IPS-15b (cell line): ENCODE results near the gene PEX13.
"Not testable (repeated sequence)": the region's sequence is repeated elsewhere in the genome, so short reads cannot be mapped to it uniquely, and the experiment has no call there.

ENCODE experiments used
- H3K27me3 ChIP-seq: one replicate; pipeline ENCODE4 v1.6.1; 2013; ENCODE audit warnings: low read length; ENCODE audit not compliant: control insufficient read depth, insufficient read depth
- H3K36me3 ChIP-seq: one replicate; pipeline ENCODE4 v1.6.1; 2013; ENCODE audit warnings: low read length; ENCODE audit not compliant: control insufficient read depth, insufficient read depth
- H3K4me1 ChIP-seq: one replicate; pipeline ENCODE4 v1.6.1; 2013; ENCODE audit warnings: mild to moderate bottlenecking, low read length; ENCODE audit not compliant: control insufficient read depth, insufficient read depth
- H3K4me3 ChIP-seq: one replicate; pipeline ENCODE4 v1.5.1; 2013; ENCODE audit warnings: low read depth, low read length
- H3K9ac ChIP-seq: one replicate; pipeline ENCODE4 v1.6.1; 2013; ENCODE audit warnings: low read depth, mild to moderate bottlenecking, low read length
- H3K9me3 ChIP-seq: one replicate; pipeline ENCODE4 v1.6.1; 2013; ENCODE audit warnings: mild to moderate bottlenecking, low read length; ENCODE audit not compliant: control insufficient read depth, insufficient read depth

Gene PEX13

GRCh38 chr2:61036643-61037042 lies 19.1 kb downstream of the PEX13 start:
- not testable (repeated sequence) for H3K9ac ChIP-seq

GRCh38 chr2:61042807-61043206 lies 25.3 kb downstream of the PEX13 start:
- Histone ChIP-seq H3K27me3 (no peaks in the 10 kb centered on the region), H3K36me3 (no peaks in the 10 kb centered on the region), H3K9ac (no peak overlapping the region), H3K9me3 (no peaks in the 10 kb centered on the region), H3K4me1 (no peaks in the 10 kb centered on the region), H3K4me3 (no peak overlapping the region)

More at GRCh38 chr2:61036643-61037042, 19.1 kb downstream of the PEX13 start:
- not testable (repeated sequence) for H3K27me3 ChIP-seq, H3K4me3 ChIP-seq, H3K4me1 ChIP-seq, H3K9me3 ChIP-seq
- H3K36me3 ChIP-seq: peaks cover 13% of the 10 kb centered on the region

GRCh38 chr2:61044636-61045035 lies 27.1 kb downstream of the PEX13 start:
- Histone ChIP-seq H3K27me3 (no peaks in the 10 kb centered on the region), H3K9ac (no peak overlapping the region), H3K4me1 (no peaks in the 10 kb centered on the region), H3K36me3 (peaks cover 3% of the 10 kb centered on the region), H3K4me3 (no peak overlapping the region), H3K9me3 (no peaks in the 10 kb centered on the region)

GRCh38 chr2:61045226-61045625 lies 27.7 kb downstream of the PEX13 start:
- no peaks in the 10 kb centered on the region for H3K9me3 ChIP-seq
- H3K4me1 ChIP-seq: no peaks in the 10 kb centered on the region
- H3K4me3 ChIP-seq: no peak overlapping the region
- no peaks in the 10 kb centered on the region for H3K27me3 ChIP-seq
- H3K36me3 ChIP-seq: peaks cover 4% of the 10 kb centered on the region
- no peak overlapping the region for H3K9ac ChIP-seq

- no peak overlapping the region for H3K4me3 ChIP-seq
- no peak overlapping the region for H3K9ac ChIP-seq
- H3K9me3 ChIP-seq: no peaks in the 10 kb centered on the region
- H3K27me3 ChIP-seq: no peaks in the 10 kb centered on the region
- no peaks in the 10 kb centered on the region for H3K4me1 ChIP-seq
- peaks cover 6% of the 10 kb centered on the region for H3K36me3 ChIP-seq
Measured at GRCh38 chr2:61045999-61046398, 28.5 kb downstream of the PEX13 start.

- no peaks in the 10 kb centered on the region for H3K4me1 ChIP-seq
- H3K27me3 ChIP-seq: no peaks in the 10 kb centered on the region
- no peak overlapping the region for H3K4me3 ChIP-seq
- no peak overlapping the region for H3K9ac ChIP-seq
- no peaks in the 10 kb centered on the region for H3K36me3 ChIP-seq
- no peaks in the 10 kb centered on the region for H3K9me3 ChIP-seq
Measured at GRCh38 chr2:61055557-61055956, 38.0 kb downstream of the PEX13 start.

GRCh38 chr2:61057562-61057961 lies 40.0 kb downstream of the PEX13 start:
- H3K4me1 ChIP-seq: no peaks in the 10 kb centered on the region
- H3K9me3 ChIP-seq: no peaks in the 10 kb centered on the region
- no peaks in the 10 kb centered on the region for H3K36me3 ChIP-seq
- H3K4me3 ChIP-seq: no peak overlapping the region
- no peaks in the 10 kb centered on the region for H3K27me3 ChIP-seq
- no peak overlapping the region for H3K9ac ChIP-seq

GRCh38 chr2:61059382-61059781 lies 41.9 kb downstream of the PEX13 start:
- H3K9me3 ChIP-seq: no peaks in the 10 kb centered on the region
- H3K4me1 ChIP-seq: no peaks in the 10 kb centered on the region
- H3K27me3 ChIP-seq: no peaks in the 10 kb centered on the region
- no peaks in the 10 kb centered on the region for H3K36me3 ChIP-seq
- H3K4me3 ChIP-seq: no peak overlapping the region
- no peak overlapping the region for H3K9ac ChIP-seq

- no peaks in the 10 kb centered on the region for H3K27me3 ChIP-seq
- peak within 1 kb of the TSS; percentile 79 for H3K9ac ChIP-seq
- peak within 1 kb of the TSS; percentile 63 for H3K4me3 ChIP-seq
- no peaks in the 10 kb centered on the region for H3K36me3 ChIP-seq
- H3K4me1 ChIP-seq: peaks cover 3% of the 10 kb centered on the region
- H3K9me3 ChIP-seq: no peaks in the 10 kb centered on the region
Measured at GRCh38 chr2:61065714-61066709, 48.5 kb downstream of the PEX13 start, which contains the start of gene SANBR. TSS of gene SANBR (plus strand) at chr2:61065871. CDS start at chr2:61070351, 4,480 bp downstream.

GRCh38 chr2:61074100-61074499 lies 56.6 kb downstream of the PEX13 start:
- Histone ChIP-seq H3K4me3 (no peak overlapping the region), H3K27me3 (no peaks in the 10 kb centered on the region), H3K36me3 (peaks cover 7% of the 10 kb centered on the region), H3K9me3 (no peaks in the 10 kb centered on the region), H3K4me1 (no peaks in the 10 kb centered on the region), H3K9ac (no peak overlapping the region)

GRCh38 chr2:61085883-61086282 lies 68.4 kb downstream of the PEX13 start:
- Histone ChIP-seq H3K9ac (no peak overlapping the region), H3K9me3 (no peaks in the 10 kb centered on the region), H3K27me3 (no peaks in the 10 kb centered on the region), H3K4me3 (no peak overlapping the region), H3K36me3 (no peaks in the 10 kb centered on the region), H3K4me1 (no peaks in the 10 kb centered on the region)

- H3K4me3 ChIP-seq: no peak overlapping the region
- H3K9me3 ChIP-seq: no peaks in the 10 kb centered on the region
- no peaks in the 10 kb centered on the region for H3K4me1 ChIP-seq
- H3K27me3 ChIP-seq: no peaks in the 10 kb centered on the region
- H3K36me3 ChIP-seq: no peaks in the 10 kb centered on the region
- H3K9ac ChIP-seq: no peak overlapping the region
Measured at GRCh38 chr2:61089797-61090196, 72.3 kb downstream of the PEX13 start.
